Fibroblast of the conjunctiva (primary cell): ENCODE results near the gene PCCA.
A peak's percentile ranks its signal among the peaks of the same experiment; 100 is the strongest.
"Not testable (repeated sequence)": the region's sequence is repeated elsewhere in the genome, so short reads cannot be mapped to it uniquely, and the experiment has no call there.

ENCODE experiments used
- DNase-seq: peaks from one replicate; pipeline ENCODE4 v3.0.0-alpha.2; 2010; ENCODE audit warnings: low read depth

The PCCA gene

DNA sequence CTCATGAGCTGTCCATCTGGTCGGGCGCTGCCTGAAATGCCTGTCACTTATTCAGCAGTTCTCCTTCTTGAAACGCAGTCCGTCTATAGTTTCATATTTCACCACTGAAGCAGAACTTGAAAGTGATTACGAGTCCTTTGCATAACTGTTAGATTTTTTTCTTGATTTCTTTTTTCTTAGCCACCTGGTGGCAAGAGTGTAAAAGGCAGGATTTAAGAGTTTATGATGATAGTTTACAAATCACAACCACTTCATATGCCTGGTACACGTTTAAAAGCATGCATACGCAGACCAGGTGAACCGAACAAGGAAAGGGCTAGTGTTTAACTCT, 453.9 kb downstream of the PCCA start:
- peak; percentile 38 for DNase-seq

DNA sequence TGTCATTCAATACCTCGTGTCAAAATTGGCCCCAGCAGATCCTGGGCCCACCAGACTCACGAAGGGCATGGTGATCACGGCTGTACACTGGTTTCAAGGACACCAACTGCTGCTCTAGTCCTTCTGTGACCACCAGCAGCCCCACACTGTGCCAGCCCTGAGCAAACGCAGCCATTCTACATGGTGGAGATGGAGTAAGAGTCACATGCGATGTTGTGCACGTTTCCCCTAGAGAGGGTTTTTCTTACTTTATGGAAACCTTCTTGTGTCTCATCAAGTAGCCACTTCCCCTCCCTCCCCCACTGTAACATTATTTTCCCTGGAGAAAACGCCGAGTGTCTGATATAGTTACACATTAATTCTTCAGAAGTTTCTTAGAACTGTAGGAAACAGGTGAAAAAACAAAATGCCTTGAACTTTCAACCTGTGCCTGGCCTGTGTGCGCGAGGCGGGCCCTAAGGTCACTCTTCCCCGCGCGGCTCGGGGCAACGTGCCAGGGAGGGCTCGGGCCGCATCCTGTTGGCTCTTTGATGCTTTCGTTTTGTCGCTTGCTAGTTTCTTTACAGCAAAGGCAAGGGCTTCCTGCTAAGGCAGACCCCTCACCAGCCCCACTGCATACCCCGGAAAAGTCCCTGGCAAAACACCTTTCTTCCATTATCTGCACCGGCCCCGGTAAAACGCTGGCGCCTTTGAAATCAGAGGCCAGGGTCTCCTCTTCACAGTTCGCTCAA, 455.1 kb downstream of the PCCA start:
- no peak for DNase-seq

DNA sequence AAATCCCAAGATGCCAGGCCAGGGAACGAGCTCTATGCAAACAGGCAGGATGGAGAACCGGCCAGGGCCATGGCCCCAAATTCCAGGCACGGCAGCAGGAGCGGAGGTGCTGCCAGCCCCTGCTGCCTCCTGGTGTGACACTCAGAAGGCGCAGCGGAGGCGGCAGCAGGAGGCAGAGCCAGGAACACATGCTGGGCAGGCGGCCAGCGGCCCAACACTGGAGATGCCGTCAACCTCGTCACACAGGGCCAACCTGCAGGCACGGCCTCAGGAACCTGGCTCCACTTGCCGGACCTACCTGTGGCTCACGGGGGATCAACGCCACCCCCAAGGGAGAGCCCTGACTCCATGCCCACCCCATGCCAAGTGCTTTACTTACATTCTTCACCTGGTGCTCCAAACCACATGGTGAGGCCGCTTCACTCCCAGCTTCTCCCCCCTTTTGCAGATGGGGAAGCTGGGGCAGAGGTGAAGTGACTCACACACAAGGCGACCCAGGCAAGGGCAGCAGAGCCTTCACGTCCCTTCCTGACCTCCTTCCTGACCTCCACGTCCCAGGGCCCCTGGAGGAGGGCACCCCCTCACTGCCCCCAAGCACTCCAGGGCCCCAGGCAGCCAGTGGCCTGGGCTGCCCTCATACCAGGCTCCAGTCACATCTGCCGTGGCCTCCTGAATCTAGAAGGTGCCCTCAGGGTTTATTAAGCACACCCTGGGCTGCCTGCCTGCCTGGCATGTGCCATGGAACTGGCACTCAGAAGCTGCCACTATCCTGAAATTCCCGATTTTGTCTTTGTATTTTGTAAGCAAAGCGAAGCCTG, 456.2 kb downstream of the PCCA start:
- no peak for DNase-seq

DNA sequence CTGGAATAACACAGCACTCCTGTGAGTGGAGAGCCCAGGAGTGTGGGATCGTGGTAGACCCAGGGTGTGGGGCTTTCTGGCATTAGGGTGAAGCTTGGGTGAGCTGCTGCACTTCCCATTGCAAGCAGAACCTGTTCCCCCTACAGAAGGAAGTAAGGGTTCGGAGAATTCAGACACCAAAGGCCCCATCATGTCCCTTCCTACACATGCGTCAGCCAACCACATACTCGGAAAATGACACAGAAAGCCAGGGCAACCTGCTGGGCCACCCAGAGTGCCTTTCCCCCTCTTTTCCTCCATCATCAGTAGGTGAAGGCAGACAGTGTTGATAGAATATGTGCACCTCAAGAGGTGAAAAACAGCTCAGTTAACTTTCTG, 456.8 kb downstream of the PCCA start:
- no peak for DNase-seq

DNA sequence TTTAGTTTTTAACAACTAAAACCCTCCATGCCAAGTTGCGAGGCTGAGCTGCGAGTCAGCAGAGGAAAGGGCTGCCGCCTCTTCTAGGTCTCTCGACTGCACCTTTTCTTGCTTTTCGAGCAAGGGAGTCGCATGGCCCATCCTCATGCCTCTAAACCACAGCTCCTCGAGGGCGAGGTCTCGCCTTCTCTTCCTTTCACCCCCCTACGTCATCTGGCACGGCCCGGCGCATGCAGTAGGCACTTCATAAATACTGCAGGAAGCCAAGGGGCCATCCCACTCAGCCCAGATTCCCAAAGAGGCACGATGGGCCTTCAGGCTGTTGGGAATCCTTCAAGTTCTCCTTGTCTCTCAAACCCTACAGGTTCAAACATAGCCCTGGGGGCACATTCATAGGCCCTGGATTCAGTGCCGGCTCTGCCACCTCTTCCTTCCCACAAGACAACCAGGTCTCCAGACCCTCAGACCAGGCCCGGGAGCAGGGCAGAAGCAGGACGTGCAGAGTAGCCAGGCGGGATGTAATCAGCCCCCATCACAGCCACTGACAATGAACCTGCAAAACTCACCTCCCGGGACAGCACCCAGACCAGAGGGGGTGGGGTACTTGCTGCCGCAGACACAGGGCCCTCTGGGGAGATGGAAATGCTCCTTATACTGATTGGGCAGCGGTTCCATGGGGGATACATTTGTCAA, 458.0 kb downstream of the PCCA start:
- DNase-seq = no peak

DNA sequence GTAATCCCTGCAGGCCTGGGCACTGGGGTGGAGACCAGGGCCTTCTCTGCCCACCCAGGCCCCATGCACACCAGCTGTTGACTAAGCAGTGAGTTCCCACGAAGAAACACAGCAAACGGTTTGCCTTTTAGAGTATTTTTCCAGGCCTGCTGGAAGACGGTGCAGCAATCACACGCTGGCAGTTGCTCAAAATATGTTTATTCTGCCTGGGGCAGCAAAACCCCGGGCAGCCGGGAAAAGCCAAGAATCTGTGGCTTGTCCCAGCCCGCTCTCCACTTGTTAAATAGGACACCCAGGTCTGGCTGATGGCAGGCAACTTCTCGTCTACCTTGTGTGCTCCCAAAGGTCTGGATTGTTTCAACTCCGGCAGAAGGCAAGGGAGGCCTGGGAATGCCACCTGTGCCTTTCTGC, 458.9 kb downstream of the PCCA start:
- DNase-seq = no peak

DNA sequence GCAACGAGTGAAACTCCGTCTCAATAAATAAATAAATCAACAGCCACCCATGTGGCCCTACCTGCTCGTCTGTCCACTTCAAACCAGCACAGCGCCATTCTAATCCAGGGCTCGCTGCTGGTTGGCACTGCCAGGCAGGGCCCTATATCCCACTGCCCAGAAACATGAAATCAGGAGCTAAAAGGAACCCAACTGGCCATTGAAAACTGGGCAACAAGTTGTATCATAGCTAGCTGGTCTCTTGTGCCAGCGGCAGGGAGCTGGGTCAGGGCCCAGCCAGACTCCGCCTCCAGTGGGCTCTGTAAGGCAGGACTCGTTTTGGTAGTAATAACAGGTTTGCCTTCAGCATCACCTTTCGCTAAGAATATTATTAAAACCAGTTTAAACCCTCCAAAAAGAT, 460.4 kb downstream of the PCCA start:
- no peak for DNase-seq

DNA sequence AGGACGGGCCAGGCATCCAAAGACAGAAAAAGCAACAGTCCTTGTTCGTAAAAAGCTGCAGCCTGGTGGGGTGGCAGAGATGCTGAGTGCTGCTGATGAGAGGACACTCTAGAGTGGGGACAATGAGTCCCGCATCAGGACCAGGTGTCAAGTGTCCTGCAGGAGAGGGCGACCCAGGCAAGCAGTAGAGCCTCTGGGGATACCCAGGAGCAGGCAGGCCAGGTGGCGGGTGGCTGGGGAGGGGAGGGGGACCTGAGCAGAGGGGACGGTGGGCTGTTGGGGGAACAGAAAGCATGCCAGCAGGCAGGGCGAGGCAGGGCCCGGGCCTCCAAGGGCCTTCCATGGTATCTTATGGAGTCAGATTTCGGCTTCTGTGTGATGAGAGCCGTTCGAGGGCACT, 463.9 kb downstream of the PCCA start:
- no peak for DNase-seq

DNA sequence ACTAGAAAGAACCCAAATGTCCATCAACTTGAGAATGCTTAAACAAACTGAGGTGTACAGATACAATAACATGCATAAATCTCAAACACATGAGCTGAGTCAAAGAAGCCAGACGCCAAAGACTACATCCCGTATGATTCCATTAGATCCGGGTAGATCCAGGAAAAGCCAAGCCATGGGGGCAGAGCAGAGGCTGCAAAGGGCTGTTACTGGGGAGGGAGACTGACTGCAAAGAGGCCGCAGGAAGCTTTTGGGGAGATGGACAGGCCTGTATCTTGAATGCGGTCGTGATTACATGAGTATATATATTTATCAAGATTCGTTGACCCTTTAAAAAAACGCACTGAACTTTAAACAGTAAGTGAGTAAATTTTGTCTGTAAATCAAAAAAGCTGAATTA, 471.0 kb downstream of the PCCA start:
- DNase-seq = no peak

DNA sequence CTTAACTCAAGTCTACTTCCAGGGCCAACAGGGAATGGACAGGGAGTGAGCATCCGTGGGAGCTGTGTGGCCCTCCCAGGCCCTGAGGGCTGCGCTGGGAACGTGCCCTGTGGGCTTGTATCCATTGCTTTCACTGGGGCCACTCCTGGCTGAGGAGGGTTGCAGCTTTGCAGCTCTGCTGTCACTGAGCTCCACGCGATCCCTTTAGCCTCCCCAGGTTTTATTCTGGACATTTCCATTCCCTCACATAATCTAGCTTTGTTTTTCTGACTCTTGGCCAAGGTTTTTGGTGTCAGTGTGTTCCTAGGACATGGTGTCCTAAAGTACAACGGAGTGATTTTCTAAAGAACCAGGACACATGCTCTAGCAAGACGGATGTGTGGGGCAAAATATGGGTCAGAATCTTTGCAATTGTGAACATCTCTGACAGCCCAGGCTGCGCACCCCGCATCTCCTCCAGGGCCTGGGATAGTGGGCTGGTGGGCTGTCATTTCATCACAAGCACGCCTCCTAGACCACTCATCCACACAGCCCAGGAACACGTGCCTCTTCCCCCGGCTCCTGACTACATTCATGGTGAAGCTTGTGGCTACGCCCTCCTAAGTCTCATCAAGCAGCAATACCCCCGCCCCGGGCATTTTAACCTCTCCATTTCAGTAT, 471.7 kb downstream of the PCCA start:
- DNase-seq = no peak

DNA sequence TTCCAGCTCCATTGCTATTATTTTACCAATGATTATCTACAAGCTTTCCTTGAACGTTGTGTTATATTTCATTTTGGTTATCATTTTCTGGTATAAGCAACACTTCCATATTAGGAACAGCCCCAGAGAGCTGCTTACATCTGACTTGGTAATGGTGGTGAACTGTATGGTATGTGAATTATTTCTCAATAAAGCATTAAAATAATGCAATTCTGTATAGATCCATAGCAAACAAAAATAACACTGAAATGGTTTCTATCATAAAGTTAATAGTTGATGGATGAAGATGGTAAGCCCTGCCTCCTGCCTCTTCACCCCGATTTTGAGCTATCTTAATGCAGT, 472.2 kb downstream of the PCCA start:
- no peak for DNase-seq

DNA sequence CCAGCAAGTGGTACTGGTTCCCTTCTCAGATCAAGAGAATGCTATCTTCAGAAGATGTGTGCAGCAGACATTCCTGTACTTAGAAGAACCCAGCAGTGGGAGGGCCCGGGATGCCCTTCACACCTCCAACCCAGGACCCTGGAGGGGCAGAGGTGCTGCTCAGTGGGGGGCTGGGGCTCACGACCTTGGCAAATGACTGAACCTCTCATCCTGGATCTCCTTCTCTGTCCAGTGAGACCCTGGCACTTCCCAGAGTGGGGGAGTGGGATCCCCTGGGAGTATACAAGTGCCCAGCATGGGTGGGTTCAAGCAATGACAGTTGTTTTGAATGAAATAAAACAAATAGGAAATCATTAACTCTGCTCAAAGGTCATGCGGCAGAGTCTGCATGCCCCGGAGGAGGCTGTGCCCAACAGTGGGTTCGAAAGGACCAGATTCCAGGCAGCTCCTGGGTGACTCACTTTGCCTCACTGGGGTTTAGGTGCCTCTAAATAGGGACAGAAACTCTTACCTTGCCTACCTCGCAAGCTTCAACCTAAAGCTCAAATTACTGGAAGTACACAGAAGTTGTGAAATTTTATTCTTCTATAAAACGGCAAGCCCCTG, 472.8 kb downstream of the PCCA start:
- no peak for DNase-seq

DNA sequence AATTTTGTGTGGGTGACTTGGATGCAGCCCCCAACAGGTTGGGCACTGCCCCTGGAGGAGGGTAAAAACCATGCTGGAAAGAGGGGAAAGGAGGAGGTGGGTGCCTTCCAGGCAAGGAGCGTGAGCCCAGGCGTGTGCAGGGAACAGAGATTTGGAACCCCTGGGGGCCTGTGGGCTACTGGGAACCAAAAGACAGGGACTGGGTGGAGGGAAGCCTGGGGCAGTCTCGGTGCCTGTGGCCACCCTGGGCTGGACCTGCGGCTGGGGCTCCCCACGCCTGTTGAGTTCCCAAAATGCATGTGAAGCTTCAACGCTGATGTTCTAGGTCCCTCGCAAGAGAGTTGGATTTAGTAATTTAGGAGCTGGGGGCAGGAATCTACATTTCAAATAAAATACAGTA, 474.9 kb downstream of the PCCA start:
- no peak for DNase-seq

DNA sequence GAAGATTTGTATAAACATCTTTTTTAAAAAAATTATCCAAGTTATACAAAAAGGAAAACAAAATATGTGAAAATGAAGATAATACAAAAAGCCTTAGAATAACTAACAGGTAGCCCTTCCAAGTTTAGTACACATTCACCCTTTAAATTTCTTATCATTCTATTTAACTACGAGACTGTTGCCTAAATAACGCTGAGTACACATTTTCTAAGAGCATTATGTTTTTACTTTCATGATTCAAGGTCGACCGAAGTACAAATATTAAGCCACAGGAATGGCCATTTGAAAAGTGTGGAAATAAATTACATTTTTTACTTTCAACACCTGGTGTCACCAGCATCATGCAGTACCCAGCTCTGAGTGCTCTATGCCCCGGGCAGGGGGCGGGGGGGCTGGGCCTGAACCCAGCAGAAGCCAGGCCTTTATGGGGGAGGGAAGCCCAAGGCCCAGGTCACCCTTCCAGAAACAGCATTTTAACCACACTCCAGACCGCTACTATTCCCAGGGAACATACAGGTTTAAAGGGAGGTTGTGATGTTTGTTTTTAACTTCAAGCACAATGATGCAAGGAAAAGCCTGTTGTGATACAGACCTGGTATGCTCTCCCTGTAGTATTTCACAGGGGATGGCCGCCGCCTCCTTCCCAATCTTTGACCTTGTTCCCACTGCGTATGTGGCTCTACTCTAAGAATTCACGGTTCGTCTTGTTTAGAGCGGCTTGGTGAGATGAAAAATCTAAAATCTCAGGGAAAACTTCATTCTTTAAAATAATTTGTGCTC, 475.7 kb downstream of the PCCA start:
- no peak for DNase-seq

DNA sequence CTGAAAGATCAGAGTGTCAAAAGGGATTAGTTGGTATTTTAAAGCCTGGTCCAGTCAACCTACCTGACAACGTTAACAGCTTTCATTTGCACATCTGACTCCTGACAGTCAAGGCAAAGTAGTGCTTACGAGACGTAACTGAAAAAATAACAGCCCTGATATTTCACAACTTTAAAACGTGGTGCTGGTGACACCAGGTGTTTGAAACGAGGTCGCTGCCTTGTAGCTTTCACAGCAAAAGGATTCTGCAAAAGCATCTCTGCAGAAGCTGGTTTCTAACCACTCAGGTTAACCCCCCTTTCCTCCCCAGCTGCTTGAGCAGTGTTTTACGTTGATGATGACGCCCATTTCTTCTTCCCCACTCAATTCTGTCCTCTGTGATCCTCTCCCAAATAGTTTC, 476.4 kb downstream of the PCCA start:
- DNase-seq = no peak

DNA sequence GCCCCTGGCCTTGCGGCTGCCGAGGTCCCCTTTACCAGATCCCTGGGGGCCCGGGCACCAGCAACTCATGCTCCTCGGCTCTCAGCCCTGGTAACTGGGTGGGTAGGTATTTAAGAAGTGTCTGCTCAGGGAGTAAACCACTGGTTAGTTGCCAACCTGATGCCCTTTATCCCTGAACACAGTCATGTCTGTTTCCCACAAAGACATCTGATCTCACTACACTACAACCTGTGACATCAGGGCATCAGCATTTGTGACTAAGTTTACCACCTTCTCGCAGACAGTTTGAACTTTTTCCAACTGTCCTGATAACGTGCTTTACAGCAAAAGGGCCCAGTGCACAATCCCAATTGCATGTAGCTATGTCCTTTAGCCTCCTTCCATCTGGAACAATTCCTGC, 477.6 kb downstream of the PCCA start:
- DNase-seq = no peak

DNA sequence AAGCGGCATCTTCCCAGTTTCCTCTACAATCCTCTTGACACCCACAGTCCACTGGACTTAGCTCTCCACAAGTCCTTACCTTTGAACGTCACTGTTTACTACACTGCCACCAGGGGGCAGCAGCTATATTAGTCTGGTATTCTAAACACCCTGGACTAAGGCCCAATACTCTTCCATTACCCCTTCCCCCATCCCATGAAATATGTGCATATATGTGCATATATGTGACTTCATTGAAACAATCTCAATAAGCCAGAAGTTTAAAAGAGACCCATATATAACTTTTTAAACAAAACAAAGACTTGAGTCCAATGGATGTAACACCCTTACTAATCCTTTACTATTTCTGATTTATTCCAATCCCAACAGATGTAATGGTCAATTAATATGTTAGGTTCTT, 484.2 kb downstream of the PCCA start:
- DNase-seq = peak; percentile 72

DNA sequence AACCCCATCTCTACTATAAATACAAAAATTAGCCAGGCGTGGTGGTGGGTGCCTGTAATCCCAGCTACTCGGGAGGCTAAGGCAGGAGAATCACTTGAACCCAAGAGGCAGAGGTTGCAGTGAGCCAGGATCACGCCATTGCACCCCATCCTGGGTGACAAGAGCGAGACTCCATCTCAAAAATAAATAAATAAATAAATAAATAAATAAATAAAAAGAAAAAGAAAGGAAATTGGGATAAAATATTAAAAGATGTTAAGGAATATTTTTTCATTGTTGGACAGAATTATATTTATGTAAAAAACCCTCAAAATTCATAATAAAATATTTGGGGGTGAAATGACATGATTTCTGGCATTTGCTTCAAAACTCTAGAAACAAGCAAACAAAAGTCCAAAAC, 488.3 kb downstream of the PCCA start:
- not testable (repeated sequence) for DNase-seq
